GM23338 (cell line): ENCODE measurements around the gene TPCN2. TPM values are rescaled to one million over a fixed set of nuclear protein-coding genes. Genes with fewer than 3 reads are reported as not detected.

ENCODE experiments used
- ATAC-seq: fragments of 200-7000 bp; cut with Tn5 transposase; 3 replicates; pipeline ENCODE4 v1.9.1; 2020
- DNase-seq: peaks from one replicate; pipeline ENCODE4 v3.0.0-alpha.2; 2015; ENCODE audit warnings: low spot score
- H2AFZ ChIP-seq: fragments of 200-600 bp; sonication (generic); 2 replicates; pipeline ENCODE4 v1.8.0; 2016; ENCODE audit warnings: antibody characterized with exemption, mild to moderate bottlenecking, moderate library complexity
- H3F3A ChIP-seq: fragments of 200-600 bp; sonication (generic); replicated peaks from 2 replicates; pipeline ENCODE4 v1.8.0; 2017; ENCODE audit warnings: antibody characterized with exemption, mixed run types, low read depth
- H3K27ac ChIP-seq: fragments of 200-600 bp; sonication (generic); 2 replicates; pipeline ENCODE4 v1.6.1; 2016; ENCODE audit warnings: low read depth
- H3K27me3 ChIP-seq: fragments of 200-600 bp; sonication (generic); 2 replicates; pipeline ENCODE4 v1.8.0; 2016; ENCODE audit warnings: mild to moderate bottlenecking, mixed run types, moderate library complexity; ENCODE audit not compliant: insufficient read depth
- H3K36me3 ChIP-seq: fragments of 200-600 bp; sonication (generic); 2 replicates; pipeline ENCODE4 v1.8.0; 2016; ENCODE audit warnings: mild to moderate bottlenecking; ENCODE audit not compliant: insufficient read depth
- H3K4me1 ChIP-seq: fragments of 200-600 bp; sonication (generic); 2 replicates; pipeline ENCODE4 v1.8.0; 2016; ENCODE audit warnings: mild to moderate bottlenecking, moderate library complexity; ENCODE audit not compliant: insufficient read depth
- H3K4me2 ChIP-seq: fragments of 200-600 bp; sonication (generic); 2 replicates; pipeline ENCODE4 v1.7.1; 2017; ENCODE audit warnings: mixed run types
- H3K4me3 ChIP-seq: fragments of 200-600 bp; sonication (generic); 2 replicates; pipeline ENCODE4 v1.6.1; 2016; ENCODE audit warnings: mixed run types
- H3K79me2 ChIP-seq: fragments of 200-600 bp; sonication (generic); replicated peaks from 2 replicates; pipeline ENCODE4 v1.8.0; 2017; ENCODE audit warnings: mild to moderate bottlenecking; ENCODE audit not compliant: insufficient read depth
- H3K9me2 ChIP-seq: fragments of 200-600 bp; sonication (generic); 2 replicates; pipeline ENCODE4 v1.8.0; 2017; ENCODE audit not compliant: insufficient read depth
- H4K20me1 ChIP-seq: fragments of 200-600 bp; sonication (generic); replicated peaks from 2 replicates; pipeline ENCODE4 v1.8.0; 2017; ENCODE audit warnings: mild to moderate bottlenecking; ENCODE audit not compliant: insufficient read depth
- H3K27ac Mint-ChIP-seq: 2 replicates; pipeline ENCODE4 v1.8.0; 2020; ENCODE audit warnings: inconsistent platforms, mild to moderate bottlenecking, moderate library complexity, mixed read lengths
- H3K27me3 Mint-ChIP-seq: 3 replicates; pipeline ENCODE4 v1.8.0; 2022; ENCODE audit warnings: low read depth, mild to moderate bottlenecking, moderate library complexity, mixed read lengths, inconsistent platforms; ENCODE audit not compliant: insufficient read depth, poor library complexity
- H3K36me3 Mint-ChIP-seq: 3 replicates; pipeline ENCODE4 v1.8.0; 2021; ENCODE audit warnings: low read depth, mild to moderate bottlenecking, inconsistent platforms, moderate library complexity, mixed read lengths
- H3K4me1 Mint-ChIP-seq: 3 replicates; pipeline ENCODE4 v1.8.0; 2020; ENCODE audit warnings: mild to moderate bottlenecking, inconsistent platforms, mixed read lengths
- H3K4me3 Mint-ChIP-seq: 3 replicates; pipeline ENCODE4 v1.8.0; 2021; ENCODE audit warnings: moderate library complexity, mild to moderate bottlenecking, inconsistent platforms, mixed read lengths
- H3K9me3 Mint-ChIP-seq: 3 replicates; pipeline ENCODE4 v1.8.0; 2020; ENCODE audit warnings: moderate library complexity, mild to moderate bottlenecking, inconsistent platforms, mixed read lengths
- ETS1 ChIP-seq: IDR thresholded peaks from 2 replicates; pipeline ENCODE4 v1.6.1; 2016; ENCODE audit warnings: antibody characterized with exemption
- EZH2 ChIP-seq: fragments of 200-600 bp; sonication (generic); IDR thresholded peaks from one replicate; pipeline ENCODE4 v1.8.0; 2017; ENCODE audit warnings: antibody characterized with exemption, mild to moderate bottlenecking, low read depth; ENCODE audit not compliant: unreplicated experiment
- NANOG ChIP-seq: IDR thresholded peaks from 2 replicates; pipeline ENCODE4 v1.6.1; 2016; ENCODE audit warnings: antibody characterized with exemption, borderline replicate concordance
- POLR2AphosphoS5 ChIP-seq: IDR thresholded peaks from 2 replicates; pipeline ENCODE4 v1.6.1; 2016; ENCODE audit warnings: antibody characterized with exemption, low read depth
- STAT1 ChIP-seq: IDR thresholded peaks from one replicate; pipeline ENCODE4 v1.6.1; 2016; ENCODE audit warnings: antibody characterized with exemption; ENCODE audit not compliant: unreplicated experiment
- ZNF331 ChIP-seq: fragments of 250-450 bp; sonication (Bioruptor Pico); IDR thresholded peaks from 2 replicates; pipeline ENCODE4 v1.5.0; 2020; ENCODE audit warnings: low read depth, mild to moderate bottlenecking, moderate library complexity
- ZNF462 ChIP-seq: fragments of 250-450 bp; sonication (Bioruptor Pico); IDR thresholded peaks from 2 replicates; pipeline ENCODE4 v1.5.0; 2020; ENCODE audit warnings: mild to moderate bottlenecking, moderate library complexity
- polyA plus RNA-seq: library from polyadenylated mRNA; unstranded; fragments of >200 nt; fragmentation: Nextera tagmentation; extraction: Ambion mirVana; gene quantifications from 2 replicates; pipeline ENCODE4 v1.2.1, GENCODE V29; 2016
- total RNA-seq: library from RNA; depleted of rRNA; stranded (reverse); fragments of >200 nt; shearing (Covaris generic); gene quantifications from 2 replicates; pipeline ENCODE4 v1.2.3, GENCODE V29; 2014

TPCN2 gene
- total and polyA plus RNA-seq, 2 experiments from 2014 or later, result 5.8 to 14.7 TPM

GRCh38 chr11:69010361-69010891, 38.3 kb upstream of the TPCN2 start (continued):
- TF ChIP-seq ZNF462 (CRISPR knock-in tag) (no peak), STAT1 (no peak), NANOG (no peak), ETS1 (no peak), EZH2 (no peak), ZNF331 (CRISPR knock-in tag) (no peak)

- no peaks in the 10 kb centered on the region; the same call in 2 of the 3 replicates for H3K9me3 Mint-ChIP-seq
- H3K4me3 ChIP-seq, result peak overlapping the region; percentile 43
- H2AFZ ChIP-seq, result peak overlapping the region; percentile 74
Observed at GRCh38 chr11:69010964-69011623, 37.6 kb upstream of the TPCN2 start.

More at GRCh38 chr11:69010964-69011623, 37.6 kb upstream of the TPCN2 start:
- Histone ChIP-seq H3K36me3 (no peaks in the 10 kb centered on the region), H3F3A (no peaks in the 10 kb centered on the region), H4K20me1 (no peaks in the 10 kb centered on the region), H3K4me2 (peak overlapping the region; percentile 89), H3K9me2 (no peaks in the 10 kb centered on the region), H3K4me1 (peaks cover 37% of the 10 kb centered on the region), H3K27ac (no peak overlapping the region), H3K79me2 (no peaks in the 10 kb centered on the region), H3K27me3 (no peaks in the 10 kb centered on the region; the same call in 1 of the 2 replicates)
- Mint-ChIP-seq H3K27ac (no peak overlapping the region), H3K36me3 (no peaks in the 10 kb centered on the region; the same call in 2 of the 3 replicates), H3K4me3 (peak overlapping the region; percentile 73), H3K4me1 (peaks cover 32% of the 10 kb centered on the region), H3K27me3 (peaks cover 28% of the 10 kb centered on the region)
- DNase-seq, result peak; percentile 90
- TF ChIP-seq POLR2AphosphoS5 (peak; percentile 39; the same call in 1 of the 2 replicates), ZNF462 (CRISPR knock-in tag) (no peak), NANOG (no peak), STAT1 (no peak)
- ATAC-seq, result peak; percentile 75
